ENCODE measurements around the gene MAPK7. TPM values are rescaled to one million over a fixed set of nuclear protein-coding genes. Genes with fewer than 3 reads are reported as not detected.

Gene MAPK7
- total and polyA plus RNA-seq, 2 experiments from 2014 or later = 26.1 to 49.0 TPM

DNA sequence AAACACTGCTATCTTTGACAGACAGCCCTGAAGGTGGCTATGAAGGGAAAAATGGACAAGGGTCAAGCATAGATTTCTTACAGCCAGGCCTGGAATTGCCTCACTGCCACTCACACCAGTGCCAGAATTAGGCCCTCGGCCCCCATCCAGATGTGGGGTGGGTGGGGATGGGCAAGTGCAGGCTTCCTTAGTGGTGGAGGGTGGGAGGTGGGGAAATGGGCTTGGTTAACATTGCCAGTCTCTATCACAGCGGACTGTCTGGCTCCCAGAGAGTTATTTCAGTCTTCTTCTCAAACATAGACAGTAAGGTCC lies 40.6 kb upstream of the MAPK7 start:
- no peak for TF ChIP-seq EZH2phosphoT487 (IDR thresholded peaks at IDR 0.05; ENCODE audit: low read depth, severe bottlenecking, unreplicated experiment)
- no peak for TF ChIP-seq EZH2 (IDR thresholded peaks at IDR 0.05; ENCODE audit: borderline replicate concordance)
- TF ChIP-seq CTCF (IDR thresholded peaks at IDR 0.05; ENCODE audit: poor library complexity) = no peak
- peaks cover 30% of the 10 kb centered on the region for H3K4me1 ChIP-seq (ENCODE audit: insufficient read depth)
- no peaks in the 10 kb centered on the region for H3K9me2 ChIP-seq (replicated peaks; ENCODE audit: insufficient read depth)
- H3K4me2 ChIP-seq = peak overlapping the region; percentile 19
- H3K27ac ChIP-seq = peak overlapping the region; percentile 85
- WGBS (ENCODE audit: low lambda C conversion rate, missing lambda C conversion rate) = 77% methylated on average over 2 of the region's 2 CpGs
- H3K36me3 ChIP-seq (replicated peaks; ENCODE audit: insufficient read depth, low read depth) = no peaks in the 10 kb centered on the region
- H3K9me3 ChIP-seq (ENCODE audit: low read depth) = no peaks in the 10 kb centered on the region
- no peak overlapping the region for H2AFZ ChIP-seq
- no peaks in the 10 kb centered on the region for H3K79me2 ChIP-seq
- DNase-seq (ENCODE audit: low spot score) = peak; percentile 42
- H3K27me3 ChIP-seq = no peaks in the 10 kb centered on the region
- no peak overlapping the region for H3K4me3 ChIP-seq
- no peaks in the 10 kb centered on the region for H4K20me1 ChIP-seq (ENCODE audit: insufficient read depth, poor library complexity, severe bottlenecking)

GRCh38 chr17:19338031-19338990 lies 40.0 kb upstream of the MAPK7 start:
- Histone ChIP-seq H2AFZ (no peak overlapping the region), H3K27ac (peak overlapping the region; percentile 85), H3K27me3 (no peaks in the 10 kb centered on the region), H3K9me3 (ENCODE audit: low read depth) (no peaks in the 10 kb centered on the region), H3K4me3 (no peak overlapping the region), H3K4me2 (peak overlapping the region; percentile 19), H3K4me1 (ENCODE audit: insufficient read depth) (peaks cover 30% of the 10 kb centered on the region), H3K79me2 (no peaks in the 10 kb centered on the region), H4K20me1 (ENCODE audit: insufficient read depth, poor library complexity, severe bottlenecking) (no peaks in the 10 kb centered on the region), H3K36me3 (replicated peaks; ENCODE audit: insufficient read depth, low read depth) (no peaks in the 10 kb centered on the region), H3K9me2 (replicated peaks; ENCODE audit: insufficient read depth) (no peaks in the 10 kb centered on the region)
- 68% methylated on average over 7 of the region's 7 CpGs for WGBS (ENCODE audit: low lambda C conversion rate, missing lambda C conversion rate)
- DNase-seq (ENCODE audit: low spot score) = peak; percentile 82
- TF ChIP-seq EZH2 (IDR thresholded peaks at IDR 0.05; ENCODE audit: borderline replicate concordance) (no peak), EZH2phosphoT487 (IDR thresholded peaks at IDR 0.05; ENCODE audit: low read depth, severe bottlenecking, unreplicated experiment) (no peak), CTCF (IDR thresholded peaks at IDR 0.05; ENCODE audit: poor library complexity) (peak; percentile 48)

- Histone ChIP-seq H3K4me1 (ENCODE audit: insufficient read depth) (peaks cover 32% of the 10 kb centered on the region), H4K20me1 (ENCODE audit: insufficient read depth, poor library complexity, severe bottlenecking) (no peaks in the 10 kb centered on the region), H3K4me3 (no peak overlapping the region), H3K27me3 (no peaks in the 10 kb centered on the region), H3K36me3 (replicated peaks; ENCODE audit: insufficient read depth, low read depth) (no peaks in the 10 kb centered on the region), H3K9me2 (replicated peaks; ENCODE audit: insufficient read depth) (no peaks in the 10 kb centered on the region), H3K79me2 (no peaks in the 10 kb centered on the region), H2AFZ (no peak overlapping the region), H3K4me2 (no peak overlapping the region), H3K27ac (peak overlapping the region; percentile 82), H3K9me3 (ENCODE audit: low read depth) (no peaks in the 10 kb centered on the region)
- TF ChIP-seq CTCF (IDR thresholded peaks at IDR 0.05; ENCODE audit: poor library complexity) (no peak), EZH2phosphoT487 (IDR thresholded peaks at IDR 0.05; ENCODE audit: low read depth, severe bottlenecking, unreplicated experiment) (no peak), EZH2 (IDR thresholded peaks at IDR 0.05; ENCODE audit: borderline replicate concordance) (no peak)
- no peak for DNase-seq (ENCODE audit: low spot score)
- 74% methylated on average over 2 of the region's 2 CpGs for WGBS (ENCODE audit: low lambda C conversion rate, missing lambda C conversion rate)
Measured at GRCh38 chr17:19339341-19339815, 38.9 kb upstream of the MAPK7 start.
